Measurements from ENCODE around the gene XXYLT1. TPM values are rescaled to one million over a fixed set of nuclear protein-coding genes. Genes with fewer than 3 reads are reported as not detected.

XXYLT1 gene
- total and polyA plus RNA-seq, 2 of the 4 experiments (the other 2 are of a cell fraction), result 14.7 to 18.1 TPM

DNA sequence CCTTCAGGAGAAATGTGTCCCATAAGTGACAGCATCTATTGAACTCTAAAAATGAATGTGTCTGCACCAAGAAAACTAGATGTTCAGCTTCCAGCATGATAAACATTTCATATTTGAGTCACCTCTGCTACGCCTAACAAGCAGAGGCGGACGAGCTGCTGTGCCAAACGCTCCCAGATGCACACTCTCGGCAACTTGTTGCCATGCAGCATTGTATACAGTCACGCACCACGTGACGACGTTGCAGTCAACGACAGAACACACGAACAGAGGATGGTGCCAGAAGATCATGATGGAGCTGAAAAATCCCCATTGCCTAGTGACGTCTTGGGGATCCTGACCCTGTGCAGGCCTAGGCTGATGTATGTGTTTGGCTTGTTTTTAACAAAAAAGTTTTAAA lies 137.5 kb downstream of the XXYLT1 start:
- Histone ChIP-seq H2BK15ac (ENCODE audit: low read depth, low read length) (no peak overlapping the region), H3K9me3 (ENCODE audit: control insufficient read depth, insufficient read depth, low read length) (no peaks in the 10 kb centered on the region), H2AFZ (replicated peaks; ENCODE audit: low read length, poor library complexity) (peak overlapping the region; percentile 71), H3K79me1 (ENCODE audit: low read depth in 1 of 2, low read length in 2 of 2) (peaks cover under 1 to 6% of the 10 kb centered on the region in 2 experiments; a peak in 2 of 4 replicates), H3K36me3 (ENCODE audit: control insufficient read depth, insufficient read depth, low read length) (no peaks in the 10 kb centered on the region), H3K18ac (ENCODE audit: low read depth, low read length) (no peak overlapping the region), H3K4me2 (ENCODE audit: low read depth, low read length) (peak overlapping the region; percentile 20; the same call in 1 of the 2 replicates), H3K9me1 (ENCODE audit: insufficient read depth, low read length) (no peaks in the 10 kb centered on the region), H2BK5ac (ENCODE audit: low read depth, low read length, poor library complexity, severe bottlenecking) (peak overlapping the region; percentile 22), H3K4ac (ENCODE audit: low read depth, low read length) (peak overlapping the region; percentile 19; the same call in 1 of the 2 replicates), H3K9ac (ENCODE audit: low read depth, low read length) (no peak overlapping the region), H3K27ac (ENCODE audit: insufficient read depth, low read length) (no peak overlapping the region; the same call in 1 of the 2 replicates), H2AK5ac (ENCODE audit: low read depth, low read length) (no peak overlapping the region), H3K4me1 (ENCODE audit: control insufficient read depth, insufficient read depth, low read length) (peaks cover 4% of the 10 kb centered on the region), H4K8ac (ENCODE audit: low read depth in 2 of 2, low read length in 2 of 2) (peak overlapping the region in 1 of 2 experiments; percentile 41; a peak in 1 of 4 replicates), H3K56ac (ENCODE audit: extremely low read depth, insufficient read depth, low read length) (no peak overlapping the region), H2BK20ac (ENCODE audit: low read depth, low read length) (no peak overlapping the region), H3K27me3 (ENCODE audit: control insufficient read depth, insufficient read depth, low read length) (no peaks in the 10 kb centered on the region), H3K14ac (replicated peaks; ENCODE audit: low read depth, low read length) (no peak overlapping the region), H2AK9ac (replicated peaks; ENCODE audit: low read depth, low read length, poor library complexity) (no peak overlapping the region), H4K91ac (ENCODE audit: insufficient read depth, low read depth, low read length) (no peak overlapping the region), H4K20me1 (ENCODE audit: insufficient read depth, low read length) (no peaks in the 10 kb centered on the region), H3K4me3 (ENCODE audit: insufficient read depth, low read depth, low read length) (no peak overlapping the region), H3K23ac (ENCODE audit: low read depth, low read length) (no peak overlapping the region), H2BK120ac (ENCODE audit: low read depth, low read length) (0 out of 2 replicates have a peak overlapping the region, but pooled peaks have one; percentile 3), H4K5ac (ENCODE audit: low read depth, low read length) (no peak overlapping the region)
- TF ChIP-seq, protein P1, sequence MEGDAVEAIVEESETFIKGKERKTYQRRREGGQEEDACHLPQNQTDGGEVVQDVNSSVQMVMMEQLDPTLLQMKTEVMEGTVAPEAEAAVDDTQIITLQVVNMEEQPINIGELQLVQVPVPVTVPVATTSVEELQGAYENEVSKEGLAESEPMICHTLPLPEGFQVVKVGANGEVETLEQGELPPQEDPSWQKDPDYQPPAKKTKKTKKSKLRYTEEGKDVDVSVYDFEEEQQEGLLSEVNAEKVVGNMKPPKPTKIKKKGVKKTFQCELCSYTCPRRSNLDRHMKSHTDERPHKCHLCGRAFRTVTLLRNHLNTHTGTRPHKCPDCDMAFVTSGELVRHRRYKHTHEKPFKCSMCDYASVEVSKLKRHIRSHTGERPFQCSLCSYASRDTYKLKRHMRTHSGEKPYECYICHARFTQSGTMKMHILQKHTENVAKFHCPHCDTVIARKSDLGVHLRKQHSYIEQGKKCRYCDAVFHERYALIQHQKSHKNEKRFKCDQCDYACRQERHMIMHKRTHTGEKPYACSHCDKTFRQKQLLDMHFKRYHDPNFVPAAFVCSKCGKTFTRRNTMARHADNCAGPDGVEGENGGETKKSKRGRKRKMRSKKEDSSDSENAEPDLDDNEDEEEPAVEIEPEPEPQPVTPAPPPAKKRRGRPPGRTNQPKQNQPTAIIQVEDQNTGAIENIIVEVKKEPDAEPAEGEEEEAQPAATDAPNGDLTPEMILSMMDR (conservative IDR thresholded peaks at IDR 0.05; ENCODE audit: low read depth, low read length), result peak; percentile 32
- TF ChIP-seq RCOR1 (IDR thresholded peaks at IDR 0.05; ENCODE audit: insufficient replicate concordance, low read length) (no peak), SMC3 (IDR thresholded peaks at IDR 0.05; ENCODE audit: low read depth, low read length) (peak; percentile 4; the same call in 1 of the 2 replicates), MXI1 (IDR thresholded peaks at IDR 0.05; ENCODE audit: borderline replicate concordance, low read depth, low read length) (peak; percentile 24; the same call in 1 of the 2 replicates), POLR2A (IDR thresholded peaks at IDR 0.05; ENCODE audit: low read depth, low read length) (no peak), NFE2L2 (IDR thresholded peaks at IDR 0.05; ENCODE audit: low read depth, low read length) (0 out of 2 replicates have a peak, but pooled peaks have one; percentile 2), MAFK (IDR thresholded peaks at IDR 0.05; ENCODE audit: low read depth, low read length) (no peak), FOS (IDR thresholded peaks at IDR 0.05; ENCODE audit: low read depth, low read length) (peak; percentile 64; the same call in 1 of the 2 replicates), CEBPB (IDR thresholded peaks at IDR 0.05; ENCODE audit: low read depth, low read length) (peak; percentile 32; the same call in 1 of the 2 replicates), RAD21 (IDR thresholded peaks at IDR 0.05; ENCODE audit: low read length) (peak; percentile 46), MAZ (IDR thresholded peaks at IDR 0.05; ENCODE audit: borderline replicate concordance, low read depth, low read length) (peak; percentile 10; the same call in 1 of the 2 replicates), RFX5 (IDR thresholded peaks at IDR 0.05; ENCODE audit: low read depth, low read length) (peak; percentile 86), BHLHE40 (IDR thresholded peaks at IDR 0.05; ENCODE audit: low read depth, low read length) (peak; percentile 81), CHD1 (IDR thresholded peaks at IDR 0.05; ENCODE audit: low read depth, low read length) (no peak)
- TF ChIP-seq, protein P2, sequence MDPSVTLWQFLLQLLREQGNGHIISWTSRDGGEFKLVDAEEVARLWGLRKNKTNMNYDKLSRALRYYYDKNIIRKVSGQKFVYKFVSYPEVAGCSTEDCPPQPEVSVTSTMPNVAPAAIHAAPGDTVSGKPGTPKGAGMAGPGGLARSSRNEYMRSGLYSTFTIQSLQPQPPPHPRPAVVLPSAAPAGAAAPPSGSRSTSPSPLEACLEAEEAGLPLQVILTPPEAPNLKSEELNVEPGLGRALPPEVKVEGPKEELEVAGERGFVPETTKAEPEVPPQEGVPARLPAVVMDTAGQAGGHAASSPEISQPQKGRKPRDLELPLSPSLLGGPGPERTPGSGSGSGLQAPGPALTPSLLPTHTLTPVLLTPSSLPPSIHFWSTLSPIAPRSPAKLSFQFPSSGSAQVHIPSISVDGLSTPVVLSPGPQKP (IDR thresholded peaks at IDR 0.05; ENCODE audit: borderline replicate concordance, low read depth, low read length), result no peak
- TF ChIP-seq, protein P3, sequence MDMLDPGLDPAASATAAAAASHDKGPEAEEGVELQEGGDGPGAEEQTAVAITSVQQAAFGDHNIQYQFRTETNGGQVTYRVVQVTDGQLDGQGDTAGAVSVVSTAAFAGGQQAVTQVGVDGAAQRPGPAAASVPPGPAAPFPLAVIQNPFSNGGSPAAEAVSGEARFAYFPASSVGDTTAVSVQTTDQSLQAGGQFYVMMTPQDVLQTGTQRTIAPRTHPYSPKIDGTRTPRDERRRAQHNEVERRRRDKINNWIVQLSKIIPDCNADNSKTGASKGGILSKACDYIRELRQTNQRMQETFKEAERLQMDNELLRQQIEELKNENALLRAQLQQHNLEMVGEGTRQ (IDR thresholded peaks at IDR 0.05; ENCODE audit: low read depth, low read length), result peak; percentile 99
- WGBS, 2 experiments (ENCODE audit: extremely low coverage in 2 of 2, insufficient read length in 1 of 2), result 20% methylated on average over 3 of the region's 12 CpGs; no CpG with 5 or more reads in 1 of the 2 experiments
- intact Hi-C loops (cut with micrococcal nuclease), result no loop called here
- in situ Hi-C loops (cut with MboI; ENCODE audit: low sequenced_read_pairs), result no loop called here
- DNase-seq (peak; percentile 98), ATAC-seq (ENCODE audit: low read depth) (peak; percentile 92)
- POLR2A ChIA-PET (ENCODE audit: unreplicated experiment), result no interaction called here
- dilution Hi-C loops (cut with HindIII; ENCODE audit: low sequenced_read_pairs, unreplicated experiment), result no loop called here
- CTCF ChIA-PET, result interaction anchor here (0.5 to 2.1 kb wide), 6 partner anchors 11 to 451 kb away, joined by 3 to 11 read pairs (median 3); partner anchors contain the start of gene XXYLT1
- BruUV-seq (replicated peaks), result no TSS peak

Data from IMR-90 (cell line).